ENCODE measurements around the gene ACOT11. TPM values are rescaled to one million over a fixed set of nuclear protein-coding genes. Genes with fewer than 3 reads are reported as not detected.
A peak's percentile ranks its signal among the peaks of the same experiment; 100 is the strongest.

ACOT11 gene
- total and polyA plus RNA-seq, 9 donors: 3.0 to 28.4 (median 14.7) TPM

DNA sequence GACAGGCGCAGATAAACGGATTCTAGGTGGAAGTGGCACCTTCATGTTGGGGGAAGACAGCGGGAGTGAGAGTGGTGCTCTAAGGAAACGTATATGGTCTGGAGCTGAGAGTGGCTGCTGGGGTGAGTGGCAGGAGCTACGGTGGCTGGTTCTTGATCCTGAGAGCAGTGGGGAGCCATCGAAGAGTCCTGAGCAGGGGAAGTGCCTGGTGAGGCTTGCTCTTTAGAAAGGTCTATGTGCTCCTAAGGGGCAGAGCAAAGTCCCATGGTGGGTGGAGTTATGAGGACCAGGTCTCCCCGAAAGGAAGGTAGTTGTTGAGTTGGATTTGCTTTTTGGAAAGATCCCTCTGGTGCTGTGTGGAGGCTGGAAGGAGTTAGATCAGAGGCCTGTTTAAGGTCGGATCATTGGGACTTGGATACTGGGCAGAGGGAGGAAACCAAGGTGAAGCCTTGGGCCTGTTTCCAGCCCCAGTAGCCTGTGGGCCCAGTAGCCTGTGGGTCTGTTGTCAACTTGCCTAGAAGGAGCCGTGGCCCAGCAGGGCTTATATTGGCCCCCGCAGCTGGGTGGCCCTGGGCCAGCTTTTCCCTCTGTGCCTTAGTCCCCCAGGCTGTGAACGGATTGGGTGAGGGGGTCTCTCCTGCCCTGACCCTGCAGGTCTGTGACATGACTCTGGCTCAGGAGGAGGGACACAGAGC, 33.0 kb downstream of the ACOT11 start:
- no peaks in the 10 kb centered on the region for H3K36me3 ChIP-seq
- no peaks in the 10 kb centered on the region for H3K27me3 ChIP-seq
- no peaks in the 10 kb centered on the region for H3K9me3 ChIP-seq
- intact Hi-C loops (cut with DNase I): loop anchor here in 1 of 4 donors (2.0 kb wide), 1 partner anchor 34 kb away; no protein-coding TSS in a partner anchor
- WGBS, 3 donors: 64 to 84% (median 74%) methylated on average over 11 of the region's 11 CpGs
- DNase-seq: no peak
- peaks cover 26% of the 10 kb centered on the region for H3K4me1 ChIP-seq (ENCODE audit: insufficient read depth)
- no peak overlapping the region for H3K4me3 ChIP-seq
- TF ChIP-seq CTCF (IDR thresholded peaks at IDR 0.05): no peak
- TF ChIP-seq EP300 (IDR thresholded peaks at IDR 0.05): no peak
- TF ChIP-seq POLR2A (IDR thresholded peaks at IDR 0.05): no peak
- H3K27ac ChIP-seq: peak overlapping the region; percentile 16 to 83

- 33 to 34% (median 34%) methylated on average over 4 to 5 of the region's 5 CpGs for WGBS, 3 donors
Observed at GRCh38 chr1:54581621-54582035, 33.6 kb downstream of the ACOT11 start.

GRCh38 chr1:54582566-54583306, 34.7 kb downstream of the ACOT11 start:
- Histone ChIP-seq H3K36me3 (no peaks in the 10 kb centered on the region), H3K4me1 (ENCODE audit: insufficient read depth) (peaks cover 26% of the 10 kb centered on the region), H3K4me3 (no peak overlapping the region), H3K27me3 (no peaks in the 10 kb centered on the region), H3K9me3 (no peaks in the 10 kb centered on the region), H3K27ac (peak overlapping the region; percentile 2 to 83)
- 89 to 93% (median 90%) methylated on average over 19 of the region's 19 CpGs for WGBS, 3 donors
- no peak for TF ChIP-seq EP300 (IDR thresholded peaks at IDR 0.05)
- no peak for TF ChIP-seq CTCF (IDR thresholded peaks at IDR 0.05)
- no peak for TF ChIP-seq POLR2A (IDR thresholded peaks at IDR 0.05)
- DNase-seq: peak in 2 of 5 donors; percentile 25 to 37
- intact Hi-C loops (cut with DNase I): no loop called here

More at GRCh38 chr1:54581621-54582035, 33.6 kb downstream of the ACOT11 start:
- DNase-seq: peak; percentile 89 to 95 (median 91)
- Histone ChIP-seq H3K27me3 (no peaks in the 10 kb centered on the region), H3K9me3 (no peaks in the 10 kb centered on the region), H3K27ac (peak overlapping the region; percentile 16 to 83), H3K36me3 (no peaks in the 10 kb centered on the region), H3K4me1 (ENCODE audit: insufficient read depth) (peaks cover 26% of the 10 kb centered on the region), H3K4me3 (no peak overlapping the region)
- TF ChIP-seq POLR2A (IDR thresholded peaks at IDR 0.05) (peak; percentile 62), EP300 (IDR thresholded peaks at IDR 0.05) (no peak), CTCF (IDR thresholded peaks at IDR 0.05) (no peak)
- intact Hi-C loops (cut with DNase I): loop anchor here in 1 of 4 donors (2.0 kb wide), 1 partner anchor 35 kb away; no protein-coding TSS in a partner anchor

DNA sequence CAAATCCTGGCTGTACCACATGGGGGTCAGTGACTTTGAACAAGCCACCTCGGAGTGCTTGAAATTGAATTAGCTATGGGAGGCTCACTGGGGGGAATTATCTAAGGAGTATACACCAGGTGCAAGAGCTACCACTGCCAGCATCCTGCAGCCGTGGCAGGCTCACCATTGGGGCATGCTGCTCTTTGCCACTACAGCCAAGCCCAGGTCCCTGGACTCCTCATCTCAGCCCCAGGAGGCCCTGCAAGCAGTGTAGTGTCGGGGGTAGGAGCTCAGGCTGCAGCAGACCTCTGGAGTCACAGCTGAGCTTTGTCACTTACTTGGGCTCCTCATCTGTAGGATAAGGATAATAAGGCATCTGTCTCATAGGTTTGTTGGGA, 35.3 kb downstream of the ACOT11 start:
- DNase-seq: no peak
- Histone ChIP-seq H3K27me3 (no peaks in the 10 kb centered on the region), H3K4me3 (no peak overlapping the region), H3K4me1 (ENCODE audit: insufficient read depth) (peaks cover 21% of the 10 kb centered on the region), H3K36me3 (no peaks in the 10 kb centered on the region), H3K9me3 (no peaks in the 10 kb centered on the region), H3K27ac (no peak overlapping the region)
- intact Hi-C loops (cut with DNase I): no loop called here
- TF ChIP-seq EP300 (IDR thresholded peaks at IDR 0.05) (no peak), CTCF (IDR thresholded peaks at IDR 0.05) (no peak), POLR2A (IDR thresholded peaks at IDR 0.05) (no peak)
- WGBS, 3 donors: 93 to 98% (median 97%) methylated on average over 3 of the region's 3 CpGs

All from ovary (tissue), 9 donors.